ENCODE data around the gene SLC6A1.

DNA sequence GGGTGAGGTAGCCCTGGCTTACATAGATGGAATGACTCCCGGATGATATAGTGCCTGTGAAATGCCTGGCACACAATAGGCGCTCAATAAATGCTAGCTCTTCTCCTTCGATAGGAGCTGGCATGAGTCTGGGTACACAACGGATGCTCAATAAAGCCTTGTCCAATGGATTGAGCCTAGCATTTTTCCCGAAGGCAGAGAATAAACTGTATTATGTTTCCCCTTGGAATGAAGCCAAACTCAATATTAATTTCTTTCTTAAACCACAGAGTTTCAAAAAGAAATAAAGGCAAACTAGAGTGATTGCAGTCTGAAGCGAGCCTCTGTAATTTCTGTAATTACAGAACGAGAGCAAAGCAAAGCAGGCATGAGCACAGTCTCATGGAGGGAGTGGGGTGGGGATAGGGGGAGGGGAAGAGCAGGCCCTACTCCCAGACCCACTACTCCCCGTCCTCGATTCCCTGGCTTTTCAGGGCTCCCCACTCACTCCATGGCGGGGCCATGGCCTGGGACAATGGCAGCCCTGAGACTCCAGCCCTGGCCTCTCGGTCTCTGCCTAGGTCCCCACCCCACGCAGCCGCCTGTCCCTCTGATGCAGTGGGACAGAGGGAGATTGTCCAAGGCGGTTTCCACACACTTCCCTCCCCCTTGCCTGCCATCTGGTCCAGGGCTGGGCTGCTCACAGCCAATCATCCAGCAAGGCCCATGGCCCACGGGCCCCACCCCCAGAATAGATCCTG, 18.0 kb downstream of the SLC6A1 start:
- no peak for TF ChIP-seq JUND (IDR thresholded peaks at IDR 0.05)
- no peak for TF ChIP-seq RAD21 (IDR thresholded peaks at IDR 0.05)
- no peak for TF ChIP-seq CTCF (IDR thresholded peaks at IDR 0.05; ENCODE audit: low read depth, low read length, missing input control)

Measured in liver (tissue), 3 donors.